Stimulated activated CD8-positive, alpha-beta memory T cell treated with anti-CD3 and anti-CD28 coated beads, Interleukin-12 subunit alpha, Interleukin-12 subunit beta, amount 100 ng/mL, for 24 hours (primary cell): ENCODE measurements around the gene MVB12B.

Experiments
- DNase-seq: peaks from one replicate; pipeline ENCODE4 v3.0.0-alpha.2; 2020; ENCODE audit errors: extremely low read depth

Gene MVB12B

GRCh38 chr9:126407114-126407870 is 80.7 kb downstream of the MVB12B start:
- DNase-seq, result no peak

DNA sequence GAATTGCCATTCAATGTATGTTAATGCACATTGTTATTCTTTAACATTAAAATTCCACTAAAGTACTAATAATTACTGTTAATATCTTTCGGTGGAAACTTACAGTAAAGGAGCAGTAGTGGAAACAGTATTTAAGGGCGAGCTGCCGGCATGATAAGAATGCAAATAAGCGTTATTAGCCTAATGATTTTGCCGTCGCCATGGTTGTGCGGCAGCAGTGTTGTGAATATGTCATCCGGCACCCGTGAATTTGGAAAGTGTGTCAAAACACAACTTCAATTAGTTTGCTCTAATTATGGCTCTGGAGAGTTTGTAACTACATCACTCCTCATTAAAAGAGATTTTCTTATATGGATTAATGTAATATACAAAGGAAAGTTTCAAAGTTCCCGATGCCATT is 81.4 kb downstream of the MVB12B start:
- DNase-seq, result no peak

GRCh38 chr9:126410229-126410628 is 83.6 kb downstream of the MVB12B start:
- no peak for DNase-seq

DNA sequence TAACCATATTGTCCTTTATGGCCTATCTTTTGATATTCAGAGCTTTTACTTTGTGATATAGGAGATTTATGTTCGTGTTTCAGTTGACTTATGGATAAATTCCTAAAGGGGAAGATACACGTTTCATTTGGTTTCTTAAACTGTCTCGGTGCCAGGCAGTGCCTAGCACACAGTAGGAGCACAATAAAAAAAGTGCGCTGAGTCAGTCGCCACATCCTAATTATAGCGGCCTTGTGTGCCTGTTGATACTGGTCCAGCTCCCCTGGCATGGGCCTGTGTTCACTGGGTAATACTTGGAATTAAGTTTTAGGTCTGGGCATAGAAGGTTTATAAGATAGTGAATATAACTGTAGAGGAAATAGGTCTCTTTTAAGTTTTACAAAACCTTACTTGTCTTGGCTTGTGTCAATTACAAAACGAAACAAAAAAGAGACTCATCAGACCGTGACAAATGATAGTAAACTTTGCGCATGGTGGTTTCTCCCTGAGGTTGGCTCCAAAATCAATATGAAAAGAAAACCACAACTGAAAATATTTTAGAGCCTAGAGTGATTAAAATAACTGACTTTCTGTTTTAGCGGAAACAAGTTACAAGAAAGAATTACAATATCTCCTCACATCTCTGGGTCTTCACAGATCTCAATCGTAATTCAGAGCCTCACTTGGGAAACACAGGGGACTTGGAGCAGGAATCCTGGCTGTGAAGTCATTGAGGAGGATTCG is 84.8 kb downstream of the MVB12B start:
- no peak for DNase-seq

DNA sequence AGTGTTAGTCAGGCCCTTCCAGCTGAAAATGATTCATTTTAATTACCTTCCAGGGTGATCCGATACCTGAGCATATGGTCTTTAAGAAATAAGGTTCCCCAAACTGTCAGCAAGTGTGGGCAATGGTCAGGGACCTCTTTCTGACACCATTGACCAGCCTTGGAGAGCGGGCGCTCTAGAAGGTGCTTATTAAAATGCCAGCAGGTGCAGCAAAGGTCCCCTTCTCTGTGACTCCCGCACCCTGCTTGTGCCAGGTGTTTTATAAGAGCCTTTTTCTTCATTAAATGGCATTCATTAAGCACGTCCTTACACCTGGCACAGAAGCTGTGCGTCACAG is 85.3 kb downstream of the MVB12B start:
- no peak for DNase-seq

- DNase-seq, result no peak
These were observed 86.3 kb downstream of the MVB12B start for GRCh38 chr9:126412905-126413304.

DNA sequence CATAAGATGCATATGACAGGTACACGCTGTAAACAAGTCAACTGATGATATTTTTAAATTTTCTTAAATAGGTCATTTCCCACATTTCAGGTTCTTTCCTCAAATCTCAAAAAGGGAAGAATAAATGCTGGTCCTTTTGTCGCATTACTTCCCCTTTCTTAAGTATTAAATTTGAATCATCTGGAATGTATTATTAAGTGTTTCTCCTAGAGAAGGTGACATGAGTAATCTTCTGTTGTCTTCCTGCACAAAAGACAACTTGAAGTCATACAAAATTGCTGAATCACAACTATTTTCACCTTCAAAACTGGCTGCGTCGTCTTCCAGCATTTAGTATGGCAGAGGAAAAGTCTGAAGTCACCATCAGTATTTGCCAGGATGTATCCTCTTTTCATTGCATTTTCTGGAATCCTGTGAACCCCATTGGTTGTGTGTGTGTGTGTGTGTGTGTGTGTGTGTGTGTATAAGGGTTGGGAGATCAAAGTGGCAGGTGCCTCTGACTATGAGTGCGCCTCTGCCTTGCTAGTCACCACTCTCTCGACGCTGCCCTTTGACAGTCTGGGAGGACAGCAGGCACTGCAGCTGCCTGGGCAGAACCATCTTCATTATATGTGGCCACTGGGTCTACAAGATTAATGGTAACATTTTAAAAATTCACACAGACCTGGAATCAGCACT is 86.9 kb downstream of the MVB12B start:
- no peak for DNase-seq

DNA sequence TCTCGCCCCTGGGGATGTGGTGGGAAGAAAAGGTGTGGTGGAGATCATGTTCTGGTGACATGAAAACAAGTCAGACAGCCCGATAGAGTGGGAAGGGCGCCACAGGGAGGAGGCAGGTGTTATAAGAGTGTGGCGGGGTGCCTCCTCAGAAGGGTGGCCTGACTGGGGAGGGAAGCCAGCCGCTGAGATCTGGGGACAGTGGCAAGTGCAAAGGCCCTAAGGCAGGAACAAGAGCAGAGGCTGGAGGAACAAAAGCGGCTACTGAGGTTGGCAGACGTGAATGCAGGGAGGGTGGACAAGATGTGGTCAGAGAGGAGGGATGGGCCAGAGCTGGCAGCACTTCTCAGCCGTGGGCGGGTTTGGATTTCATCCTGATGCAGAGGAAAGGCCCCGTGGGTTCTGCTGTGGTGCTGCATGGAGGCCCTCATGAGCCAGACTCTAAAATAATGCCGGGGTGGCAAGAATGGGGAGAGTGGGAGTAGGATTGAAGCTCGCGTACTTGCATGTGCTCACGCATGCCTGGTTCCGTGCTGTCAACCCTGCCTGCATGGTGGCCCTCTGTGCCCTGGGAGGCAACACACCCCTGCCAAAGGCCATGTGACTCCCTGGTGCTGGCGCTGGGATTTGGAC is 89.2 kb downstream of the MVB12B start:
- DNase-seq, result no peak

DNA sequence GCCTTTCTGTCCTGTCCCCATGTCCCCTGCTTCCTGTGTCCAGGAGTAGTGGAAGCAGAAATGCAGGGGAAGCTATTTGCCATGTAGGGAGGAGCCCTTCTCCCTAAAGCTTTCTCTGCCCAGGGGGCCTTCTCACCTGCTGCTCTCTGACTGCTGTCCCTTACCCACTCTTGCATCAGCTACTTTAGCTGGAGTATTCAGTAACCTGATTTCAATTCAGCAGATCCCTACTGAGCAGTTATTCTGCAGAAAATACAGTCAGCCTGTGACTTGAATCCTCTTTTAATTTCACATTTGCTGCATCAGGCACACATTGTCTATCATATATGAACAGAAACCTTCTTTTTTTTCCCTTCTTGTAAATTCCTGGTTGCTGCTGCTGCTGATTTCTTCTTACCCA is 90.4 kb downstream of the MVB12B start:
- no peak for DNase-seq

DNA sequence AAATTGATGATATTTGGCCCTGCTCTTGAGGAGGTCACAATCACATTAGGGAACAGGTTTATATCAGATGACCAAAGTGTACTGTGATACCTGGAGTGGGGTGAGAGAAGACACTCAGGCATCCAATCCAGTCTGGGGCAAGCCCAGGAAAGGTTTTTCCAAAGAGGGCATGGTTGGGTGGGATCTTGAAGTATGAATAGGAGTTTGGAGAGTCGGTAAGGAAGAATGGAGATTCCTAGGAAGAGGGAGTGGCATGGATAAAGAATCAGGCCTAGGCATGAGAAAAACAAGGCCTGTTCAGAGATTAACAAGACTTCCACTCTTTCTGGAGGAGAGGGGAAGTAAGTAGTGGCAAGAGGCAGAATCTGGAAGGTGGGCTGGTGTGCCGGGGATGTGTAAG is 91.1 kb downstream of the MVB12B start:
- no peak for DNase-seq

DNA sequence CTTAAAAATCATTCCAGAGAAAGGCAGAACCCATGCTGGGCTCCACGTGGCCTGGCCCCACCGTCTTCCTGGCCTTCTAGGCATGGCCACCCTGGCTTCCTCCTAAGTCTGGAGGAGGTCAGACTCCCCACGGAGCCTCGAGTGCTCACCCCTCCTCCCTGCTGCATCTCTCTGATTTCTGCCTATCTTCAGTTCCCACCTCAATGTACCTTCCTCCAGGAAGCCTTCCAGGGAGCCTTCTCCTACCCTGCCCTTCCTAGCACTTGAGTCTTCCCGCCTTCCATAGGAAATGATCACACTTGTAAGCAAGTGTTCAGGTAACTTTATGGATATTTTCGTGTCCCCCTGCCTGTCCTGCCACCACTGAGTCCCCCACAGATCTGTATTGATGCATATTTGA is 92.0 kb downstream of the MVB12B start:
- DNase-seq, result no peak

GRCh38 chr9:126419475-126419874 is 92.8 kb downstream of the MVB12B start:
- no peak for DNase-seq

DNA sequence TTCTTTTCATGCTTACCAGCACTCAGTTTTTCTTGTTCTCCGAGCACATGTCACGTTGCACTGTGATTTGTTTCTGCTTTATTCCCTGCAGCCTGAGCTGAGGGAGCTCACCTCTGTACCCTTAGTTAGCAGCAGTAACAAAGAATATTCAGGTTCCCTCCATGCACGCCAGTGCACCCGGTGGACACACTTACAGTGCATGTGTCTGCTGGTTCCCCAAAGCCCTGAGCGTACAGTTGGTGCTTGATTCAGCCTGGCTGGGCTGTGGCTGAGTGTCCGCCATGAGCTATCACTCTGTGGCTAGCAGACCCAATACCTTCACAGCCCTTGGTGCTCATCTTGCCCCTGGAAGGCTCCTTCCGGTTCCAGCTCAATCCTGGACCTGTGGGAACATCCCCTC is 93.5 kb downstream of the MVB12B start:
- no peak for DNase-seq

- DNase-seq, result no peak
These were observed 94.3 kb downstream of the MVB12B start for GRCh38 chr9:126420643-126421564.

DNA sequence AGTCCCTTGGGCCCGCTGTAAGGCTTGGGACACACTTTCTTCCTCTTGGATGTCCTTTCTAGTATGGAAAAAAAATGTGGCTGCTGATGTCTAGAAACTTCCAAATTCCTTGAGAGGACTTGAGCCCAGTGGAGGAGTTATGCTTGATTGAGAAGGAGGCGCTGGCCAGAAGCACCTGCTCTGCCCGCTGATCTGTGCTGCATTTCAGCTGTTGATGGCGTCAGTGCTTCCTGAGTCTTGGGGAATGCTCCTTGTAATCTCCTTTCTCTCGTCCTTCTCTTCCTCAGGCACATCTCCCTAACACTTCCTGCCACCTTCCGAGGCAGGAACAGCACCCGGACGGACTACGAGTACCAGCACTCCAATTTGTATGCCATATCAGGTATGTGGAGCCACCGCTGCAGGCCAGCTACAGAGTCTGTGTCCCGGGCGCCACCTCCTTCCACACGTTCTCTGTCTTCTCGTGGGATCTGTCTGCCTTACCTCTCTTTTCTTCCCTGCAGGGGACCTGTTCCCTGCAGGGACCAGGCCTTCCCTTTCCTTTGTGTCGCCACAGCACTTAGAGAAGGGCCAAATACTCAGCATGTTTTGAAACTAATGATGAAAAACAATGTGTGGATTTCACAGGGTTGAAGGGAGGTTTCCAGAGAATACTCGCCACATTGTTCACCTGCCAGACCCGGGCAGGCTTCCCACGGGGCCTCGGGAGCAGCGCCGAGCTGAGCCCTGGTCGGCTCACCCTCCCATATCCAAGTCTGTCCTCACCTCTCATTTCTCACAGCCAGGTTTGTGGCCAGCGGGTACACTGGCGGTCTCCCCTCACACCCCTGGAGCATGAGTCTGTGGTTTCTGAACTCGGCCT is 95.2 kb downstream of the MVB12B start:
- DNase-seq, result no peak

- no peak for DNase-seq
These were observed 96.7 kb downstream of the MVB12B start for GRCh38 chr9:126423142-126423915.

GRCh38 chr9:126423916-126424185 is 97.2 kb downstream of the MVB12B start:
- DNase-seq, result no peak

- DNase-seq, result no peak
These were observed 97.9 kb downstream of the MVB12B start for GRCh38 chr9:126424511-126424910.

- no peak for DNase-seq
These were observed 102.0 kb downstream of the MVB12B start for GRCh38 chr9:126428534-126429175.
